Smooth muscle cell (in vitro differentiated cells): ENCODE data around the gene DYDC2. TPM values are rescaled to one million over a fixed set of nuclear protein-coding genes. Genes with fewer than 3 reads are reported as not detected.
A peak's percentile ranks its signal among the peaks of the same experiment; 100 is the strongest.

ENCODE experiments used
- DNase-seq: peaks from one replicate; lab custom pipeline; 2025; ENCODE audit not compliant: unreplicated experiment; lab: John Stamatoyannopoulos, UW
- H2AFZ ChIP-seq: fragments of 200-600 bp; sonication (generic); 2 replicates; pipeline ENCODE4 v1.6.0; 2016; ENCODE audit warnings: antibody characterized with exemption, low read depth, mild to moderate bottlenecking
- H3F3A ChIP-seq: fragments of 200-600 bp; sonication (generic); 2 replicates; pipeline ENCODE4 v1.6.0; 2017; ENCODE audit warnings: antibody characterized with exemption, low read depth
- H3K27ac ChIP-seq: fragments of 200-600 bp; sonication (generic); 2 replicates; pipeline ENCODE4 v1.5.1; 2016; ENCODE audit warnings: low read depth, mild to moderate bottlenecking
- H3K27me3 ChIP-seq: fragments of 200-600 bp; sonication (generic); 2 replicates; pipeline ENCODE4 v1.6.1; 2016; ENCODE audit warnings: low read depth, mild to moderate bottlenecking
- H3K36me3 ChIP-seq: fragments of 200-600 bp; sonication (generic); 2 replicates; pipeline ENCODE4 v1.5.1; 2016; ENCODE audit warnings: low read depth
- H3K4me1 ChIP-seq: fragments of 200-600 bp; sonication (generic); 2 replicates; pipeline ENCODE4 v1.5.1; 2016; ENCODE audit warnings: low read depth
- H3K4me2 ChIP-seq: fragments of 200-600 bp; sonication (generic); 2 replicates; pipeline ENCODE4 v1.6.0; 2016; ENCODE audit warnings: mild to moderate bottlenecking
- H3K4me3 ChIP-seq: fragments of 200-600 bp; sonication (generic); 2 replicates; pipeline ENCODE4 v1.5.1; 2016; ENCODE audit warnings: mild to moderate bottlenecking
- H3K79me2 ChIP-seq: fragments of 200-600 bp; sonication (generic); 2 replicates; pipeline ENCODE4 v1.6.0; 2016; ENCODE audit warnings: low read depth, mild to moderate bottlenecking
- H3K9ac ChIP-seq: fragments of 200-600 bp; sonication (generic); 2 replicates; pipeline ENCODE4 v1.6.0; 2016; ENCODE audit warnings: low read depth
- H3K9me3 ChIP-seq: fragments of 200-600 bp; sonication (generic); replicated peaks from 2 replicates; pipeline ENCODE4 v1.5.1; 2016; ENCODE audit warnings: low read depth
- H4K20me1 ChIP-seq: fragments of 200-600 bp; sonication (generic); 2 replicates; pipeline ENCODE4 v1.6.0; 2016; ENCODE audit warnings: low read depth
- WGBS: methylation state at CpG from one replicate; pipeline ENCODE4 v1.1.7; 2016; ENCODE audit warnings: low lambda C conversion rate; 5-methylcytosine and 5-hydroxymethylcytosine counted together
- polyA plus RNA-seq: library from polyadenylated mRNA; unstranded; fragments of >200 nt; fragmentation: Nextera tagmentation; extraction: Ambion mirVana; gene quantifications from 2 replicates; pipeline ENCODE4 v1.2.1, GENCODE V29; 2016
- total RNA-seq: library from RNA; depleted of rRNA; stranded (reverse); fragments of >200 nt; gene quantifications from 2 replicates; pipeline ENCODE4 v1.2.3, GENCODE V29; 2014
- TF ChIP-seq, protein P1 (sequence below): fragments of 200-600 bp; sonication (generic); IDR thresholded peaks from 2 replicates; pipeline ENCODE4 v1.5.1; 2017; ENCODE audit warnings: borderline replicate concordance, mild to moderate bottlenecking, antibody characterized with exemption; ENCODE audit not compliant: insufficient read depth, poor library complexity, severe bottlenecking

The DYDC2 gene
- total and polyA plus RNA-seq, 2 experiments from 2014 or later: not detected

DNA sequence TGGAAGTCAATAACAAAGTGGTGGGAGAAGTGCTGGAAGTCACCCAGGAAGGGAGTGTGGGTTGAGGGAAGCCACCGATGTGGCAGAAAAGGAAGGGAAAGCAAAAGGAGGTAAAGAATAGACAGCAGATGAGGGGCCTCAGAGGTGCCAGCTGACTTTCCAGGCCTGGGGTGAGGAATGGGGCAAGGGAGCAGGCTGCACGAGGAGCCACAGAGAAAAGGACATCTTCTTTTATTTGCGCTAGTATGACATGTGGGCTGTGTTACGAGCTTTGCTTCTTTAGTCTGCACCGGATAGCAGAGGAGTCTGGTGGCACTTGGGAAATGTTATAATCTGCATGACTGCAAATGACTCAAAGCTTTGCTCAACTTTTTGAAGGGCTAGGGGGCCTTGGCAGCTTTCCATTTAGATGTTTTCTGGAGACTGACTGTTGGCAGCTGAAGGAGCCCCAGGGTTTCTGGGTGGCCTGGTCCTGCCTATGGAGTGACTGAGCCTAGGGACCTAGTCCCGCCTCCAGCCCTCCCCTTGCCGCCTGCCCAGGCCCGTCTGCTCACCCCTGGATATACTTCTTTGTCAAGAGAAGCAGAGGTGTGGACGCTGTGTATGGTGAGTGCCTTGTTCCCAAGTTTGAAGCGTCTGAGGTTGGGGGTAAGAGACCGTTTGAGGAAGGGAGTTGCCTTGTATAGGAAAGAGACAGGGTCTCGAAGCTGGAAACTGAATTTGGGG is 56.9 kb downstream of the DYDC2 start:
- Histone ChIP-seq H3K36me3 (no peaks in the 10 kb centered on the region), H3K27me3 (no peaks in the 10 kb centered on the region), H3K9ac (peak overlapping the region; percentile 16), H3K4me2 (peak overlapping the region; percentile 70), H3K4me3 (peak overlapping the region; percentile 27), H3K27ac (peak overlapping the region; percentile 78), H3K79me2 (peaks cover 20% of the 10 kb centered on the region), H4K20me1 (peaks cover 46% of the 10 kb centered on the region), H3K4me1 (peaks cover 65% of the 10 kb centered on the region), H2AFZ (no peak overlapping the region), H3K9me3 (no peaks in the 10 kb centered on the region), H3F3A (peaks cover 19% of the 10 kb centered on the region)
- TF ChIP-seq, protein P1, sequence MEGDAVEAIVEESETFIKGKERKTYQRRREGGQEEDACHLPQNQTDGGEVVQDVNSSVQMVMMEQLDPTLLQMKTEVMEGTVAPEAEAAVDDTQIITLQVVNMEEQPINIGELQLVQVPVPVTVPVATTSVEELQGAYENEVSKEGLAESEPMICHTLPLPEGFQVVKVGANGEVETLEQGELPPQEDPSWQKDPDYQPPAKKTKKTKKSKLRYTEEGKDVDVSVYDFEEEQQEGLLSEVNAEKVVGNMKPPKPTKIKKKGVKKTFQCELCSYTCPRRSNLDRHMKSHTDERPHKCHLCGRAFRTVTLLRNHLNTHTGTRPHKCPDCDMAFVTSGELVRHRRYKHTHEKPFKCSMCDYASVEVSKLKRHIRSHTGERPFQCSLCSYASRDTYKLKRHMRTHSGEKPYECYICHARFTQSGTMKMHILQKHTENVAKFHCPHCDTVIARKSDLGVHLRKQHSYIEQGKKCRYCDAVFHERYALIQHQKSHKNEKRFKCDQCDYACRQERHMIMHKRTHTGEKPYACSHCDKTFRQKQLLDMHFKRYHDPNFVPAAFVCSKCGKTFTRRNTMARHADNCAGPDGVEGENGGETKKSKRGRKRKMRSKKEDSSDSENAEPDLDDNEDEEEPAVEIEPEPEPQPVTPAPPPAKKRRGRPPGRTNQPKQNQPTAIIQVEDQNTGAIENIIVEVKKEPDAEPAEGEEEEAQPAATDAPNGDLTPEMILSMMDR: no peak
- 28% methylated on average over 12 of the region's 12 CpGs for WGBS
- peak; percentile 39 for DNase-seq

DNA sequence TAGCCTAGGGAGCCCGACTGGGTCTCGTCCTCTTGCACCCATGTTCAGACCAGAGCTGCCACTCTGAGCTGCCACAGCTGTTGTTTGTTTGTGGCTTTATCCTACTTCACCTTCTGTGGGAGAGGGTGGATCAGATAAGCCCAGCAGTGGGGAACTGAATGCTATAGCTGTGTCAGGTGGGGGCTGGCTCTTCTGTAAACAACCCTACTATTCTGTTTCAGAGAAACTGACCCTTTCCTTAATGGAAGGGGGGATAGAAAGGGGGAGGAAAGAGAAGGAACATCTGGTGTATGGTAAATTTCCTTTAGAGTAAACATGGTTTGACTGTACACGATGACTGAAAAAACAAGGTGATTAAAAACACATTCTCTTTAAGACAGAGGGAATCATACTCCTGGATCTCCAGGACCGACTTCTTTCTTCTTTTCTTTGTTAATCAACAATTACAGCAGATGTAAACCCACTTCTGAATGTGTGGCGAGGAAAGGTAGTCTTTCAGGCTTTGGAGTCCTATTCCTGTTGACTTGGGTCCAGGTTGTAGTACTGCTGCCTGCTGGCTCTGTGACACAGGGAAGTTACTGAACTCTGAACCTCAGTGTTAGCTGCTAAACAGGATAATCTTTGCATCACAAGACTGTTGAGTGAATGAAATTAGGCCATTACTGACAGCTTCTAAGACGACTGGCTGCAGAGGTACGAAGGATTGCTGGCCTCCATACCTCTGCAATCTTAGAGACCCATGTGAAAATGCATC is 57.7 kb downstream of the DYDC2 start:
- peaks cover 25% of the 10 kb centered on the region for H3K79me2 ChIP-seq
- peak overlapping the region; percentile 70 for H3K4me2 ChIP-seq
- peaks cover 53% of the 10 kb centered on the region for H4K20me1 ChIP-seq
- H3K4me1 ChIP-seq: peaks cover 60% of the 10 kb centered on the region
- H3K9ac ChIP-seq: no peak overlapping the region
- no peak for DNase-seq
- H3K4me3 ChIP-seq: peak overlapping the region; percentile 27
- peaks cover 16% of the 10 kb centered on the region for H3F3A ChIP-seq
- 66% methylated on average over 7 of the region's 7 CpGs for WGBS
- peak overlapping the region; percentile 78 for H3K27ac ChIP-seq
- TF ChIP-seq, protein P1: no peak
- H2AFZ ChIP-seq: no peak overlapping the region
- H3K36me3 ChIP-seq: no peaks in the 10 kb centered on the region
- H3K27me3 ChIP-seq: no peaks in the 10 kb centered on the region
- H3K9me3 ChIP-seq: no peaks in the 10 kb centered on the region

DNA sequence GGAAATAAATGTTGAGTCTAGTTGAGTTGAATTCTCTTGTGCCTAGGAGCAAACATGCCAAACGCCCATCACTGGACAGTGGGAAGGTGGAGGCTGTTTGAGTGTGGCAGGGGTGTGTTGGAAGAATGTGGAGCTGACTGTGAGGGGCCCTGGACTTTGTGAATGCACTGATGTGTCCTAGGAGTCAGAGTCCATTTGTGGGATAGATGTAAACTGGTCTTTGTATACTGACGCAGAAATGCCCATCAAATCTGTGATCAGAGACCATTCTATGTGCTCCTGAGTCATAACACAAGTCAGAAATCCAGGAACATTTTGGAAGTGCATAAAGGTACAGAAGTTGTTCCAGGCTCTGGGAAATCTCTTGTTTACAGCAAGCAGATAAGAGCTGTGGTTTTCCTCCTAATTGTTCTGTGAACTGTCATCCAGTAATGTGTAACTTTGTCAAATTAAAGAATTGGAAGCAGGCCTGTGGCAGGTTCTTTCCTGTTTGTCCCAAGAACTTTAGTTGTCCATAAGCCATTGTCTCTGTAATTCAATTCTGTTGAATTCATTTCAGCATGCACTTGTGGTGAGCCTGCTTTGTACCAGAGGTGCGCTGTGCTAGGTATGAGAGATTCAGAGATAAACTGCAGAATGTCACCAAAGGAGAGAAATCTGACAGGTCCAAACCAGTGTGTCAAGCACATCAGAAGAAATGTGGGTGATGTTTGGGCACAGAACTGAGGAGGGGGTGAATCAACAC is 59.3 kb downstream of the DYDC2 start:
- DNase-seq: no peak
- WGBS: 91% methylated on average over 3 of the region's 3 CpGs
- H3K4me3 ChIP-seq: peak overlapping the region; percentile 13
- H3K4me1 ChIP-seq: peaks cover 44% of the 10 kb centered on the region
- no peaks in the 10 kb centered on the region for H3K9me3 ChIP-seq
- H3F3A ChIP-seq: peaks cover 5% of the 10 kb centered on the region
- TF ChIP-seq, protein P1: no peak
- H3K79me2 ChIP-seq: peaks cover 25% of the 10 kb centered on the region
- no peak overlapping the region for H3K9ac ChIP-seq
- no peaks in the 10 kb centered on the region for H3K36me3 ChIP-seq
- H3K27me3 ChIP-seq: no peaks in the 10 kb centered on the region
- no peak overlapping the region for H2AFZ ChIP-seq
- no peak overlapping the region for H3K27ac ChIP-seq
- H4K20me1 ChIP-seq: peaks cover 51% of the 10 kb centered on the region
- no peak overlapping the region for H3K4me2 ChIP-seq
